Activated CD4-positive, alpha-beta T cell treated with anti-CD3 and anti-CD28 coated beads for 4 hours (primary cell): ENCODE results near the gene EPB41L3.
"Not testable (repeated sequence)": the region's sequence is repeated elsewhere in the genome, so short reads cannot be mapped to it uniquely, and the experiment has no call there.

Source experiments
- DNase-seq, 2 donors: peaks; one replicate each; pipeline ENCODE4 v3.0.0-alpha.2; 2020

The EPB41L3 gene

DNA sequence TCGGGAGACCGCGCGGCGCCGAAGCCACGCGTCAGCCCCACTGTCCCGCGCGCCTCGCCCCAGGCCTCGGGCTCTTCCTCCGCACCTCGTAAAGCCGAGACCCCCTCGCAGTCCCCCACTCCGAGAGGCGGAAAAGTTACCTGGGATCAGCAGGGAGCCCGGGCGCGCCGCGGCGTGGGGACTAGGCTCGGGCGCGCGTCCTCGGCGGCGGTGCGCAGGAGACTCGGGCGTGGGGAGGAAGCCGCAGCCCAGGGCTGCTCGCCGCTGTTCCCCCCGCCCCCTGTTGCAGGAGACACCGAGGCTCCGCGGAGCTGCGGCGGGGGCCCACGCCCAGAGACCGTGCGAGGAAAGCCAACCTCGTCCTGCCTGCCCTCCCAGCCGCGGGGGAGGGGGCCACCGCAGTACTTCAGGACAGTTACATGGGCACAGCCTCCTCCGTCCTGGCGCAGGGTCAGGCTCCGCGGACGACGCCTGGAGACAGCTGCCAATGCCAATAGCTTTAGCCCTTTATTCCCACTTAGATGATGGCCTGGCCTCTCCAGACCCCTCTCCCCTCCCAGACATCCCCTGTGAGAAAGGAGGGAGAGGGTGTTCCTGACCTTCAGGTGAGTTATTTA lies at the start of gene EPB41L3:
Gene EPB41L3, minus strand, starts transcription at position 225 of the 617 bp plus-strand sequence. CDS start 54,814 bp downstream, outside the sequence.
- DNase-seq = no peak

- DNase-seq = no peak
These were observed 44.7 kb upstream of the EPB41L3 start for GRCh38 chr18:5588529-5588928.

DNA sequence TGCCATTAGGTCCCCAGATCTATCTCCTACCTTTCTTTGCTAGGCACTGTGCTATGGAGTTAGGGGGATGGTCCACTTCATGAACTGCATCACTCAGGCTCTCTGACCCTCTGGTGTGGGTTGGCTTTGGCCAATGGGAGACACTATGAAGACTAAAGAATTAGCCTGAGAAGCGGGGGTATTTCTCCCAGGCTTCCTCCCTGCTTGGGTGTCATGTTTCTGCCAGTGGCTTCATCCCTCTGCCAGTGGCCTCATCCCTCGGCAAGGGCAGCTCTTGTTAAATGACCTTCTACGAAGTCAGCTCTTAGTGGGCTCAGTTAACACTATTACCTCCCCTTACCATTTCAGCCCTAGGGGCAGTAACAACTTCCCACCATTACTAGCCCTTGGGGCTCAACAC lies 41.9 kb upstream of the EPB41L3 start:
- no peak for DNase-seq

- DNase-seq = no peak
These were observed 41.1 kb upstream of the EPB41L3 start for GRCh38 chr18:5584746-5585417.

- no peak for DNase-seq
These were observed 39.3 kb upstream of the EPB41L3 start for GRCh38 chr18:5582849-5583681.

DNA sequence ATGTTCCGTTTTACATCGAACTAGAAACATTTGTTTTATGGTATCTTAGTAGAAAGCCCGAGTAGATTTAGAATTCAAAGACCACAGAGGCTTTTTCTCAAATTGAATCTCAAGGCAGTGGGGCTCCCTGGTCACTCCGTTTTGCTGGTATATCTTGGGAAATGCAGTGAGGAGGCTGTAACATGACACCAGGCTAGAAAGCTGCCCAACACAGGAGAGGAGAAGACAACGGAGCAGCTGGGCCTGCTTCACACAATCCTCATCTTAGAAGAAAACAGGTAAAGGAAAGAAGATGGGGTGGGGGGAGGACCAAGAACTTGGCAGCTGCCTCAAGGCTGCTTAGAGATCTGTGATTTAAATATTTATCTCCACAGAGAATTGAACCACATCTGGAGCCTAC lies 38.3 kb upstream of the EPB41L3 start:
- no peak for DNase-seq

DNA sequence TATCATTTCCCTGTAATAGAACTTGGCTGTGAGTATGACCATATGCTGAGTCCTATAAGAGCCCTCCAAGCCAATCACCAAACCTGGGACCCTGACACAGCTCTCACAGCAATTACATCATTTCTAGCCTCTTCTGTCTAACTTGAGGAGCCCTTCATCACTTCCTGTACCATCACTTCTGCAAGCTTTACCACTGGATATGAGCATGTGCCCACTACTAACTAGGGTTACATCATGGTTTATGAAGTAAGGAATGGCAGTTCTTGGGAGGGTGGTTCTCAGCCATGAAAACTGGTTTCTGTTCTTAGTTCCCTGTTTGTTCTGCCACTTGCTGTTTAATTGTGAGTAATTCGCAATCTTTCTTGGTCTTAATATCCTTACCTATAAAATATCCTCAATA lies 31.0 kb upstream of the EPB41L3 start:
- DNase-seq = no peak

DNA sequence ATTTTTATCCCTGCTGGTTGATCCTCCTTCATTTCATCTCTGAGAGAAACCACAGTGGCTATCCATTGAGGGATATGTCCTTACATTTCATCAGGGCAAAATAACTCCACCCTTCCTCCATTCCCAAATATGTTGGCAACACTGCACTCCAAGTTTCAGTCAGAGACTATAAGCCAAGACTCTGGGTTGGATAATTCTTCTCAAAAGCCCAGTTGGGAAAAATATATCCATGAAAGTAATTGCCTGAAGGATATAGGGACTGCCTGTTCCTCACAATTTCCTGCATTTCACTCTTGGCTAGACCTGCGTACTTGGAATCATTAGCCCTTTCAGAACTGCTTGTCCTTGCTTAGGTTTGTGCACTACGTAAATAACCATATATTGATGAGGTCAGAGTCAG lies 27.9 kb upstream of the EPB41L3 start:
- no peak for DNase-seq

GRCh38 chr18:5570613-5571012 lies 26.8 kb upstream of the EPB41L3 start:
- not testable (repeated sequence) for DNase-seq

- DNase-seq = no peak
These were observed 24.6 kb upstream of the EPB41L3 start for GRCh38 chr18:5568416-5568815.

GRCh38 chr18:5558851-5559250 lies 15.1 kb upstream of the EPB41L3 start:
- DNase-seq = no peak

DNA sequence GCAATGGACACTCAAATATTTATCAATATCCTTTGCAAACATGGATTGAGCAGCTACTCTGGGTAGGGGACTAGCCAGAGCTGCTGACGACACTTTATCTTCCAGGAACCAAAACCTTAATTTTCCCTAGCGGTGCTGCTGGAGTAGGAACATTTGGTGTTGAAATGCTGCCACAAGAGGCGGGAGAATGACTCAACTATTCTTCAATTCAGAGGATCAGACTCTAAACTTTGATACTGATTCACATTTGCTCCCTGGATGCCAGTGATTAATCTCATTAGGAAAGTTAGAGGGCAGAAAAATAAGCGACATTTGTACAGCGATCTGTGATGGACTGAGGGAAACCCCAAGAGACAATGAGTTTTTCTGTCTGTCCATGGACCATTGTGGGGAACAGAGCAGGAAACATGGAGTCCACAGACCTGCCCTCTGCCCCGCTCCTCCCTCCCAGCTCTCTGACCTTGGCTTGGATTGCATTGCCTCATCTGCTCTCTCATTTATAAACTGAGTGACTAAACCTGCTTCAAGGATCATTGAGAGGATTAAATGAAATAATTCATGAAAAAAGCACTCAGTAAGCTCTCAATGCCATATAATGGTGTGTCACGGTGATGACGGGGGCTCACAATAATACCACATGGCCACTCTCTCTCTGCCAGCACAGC lies 12.6 kb upstream of the EPB41L3 start:
- no peak for DNase-seq

DNA sequence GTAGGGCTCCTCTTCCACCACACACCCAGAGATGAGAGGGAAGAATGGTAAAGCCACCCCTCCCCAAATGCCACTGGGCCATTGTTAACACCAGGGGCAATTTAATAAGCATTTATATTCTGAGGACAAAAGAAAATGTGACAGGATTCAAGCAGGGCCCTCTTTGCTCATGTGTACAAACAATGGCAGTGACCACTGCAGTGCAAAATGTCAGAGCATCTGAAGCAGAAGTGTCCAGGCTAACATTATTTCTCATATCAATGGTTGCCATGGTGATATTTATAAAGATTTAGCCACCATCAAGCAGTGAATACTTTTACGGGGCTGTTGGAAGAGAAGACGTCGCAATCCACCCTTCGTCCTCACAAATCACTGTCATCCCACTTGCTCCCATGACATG lies 10.8 kb upstream of the EPB41L3 start:
- no peak for DNase-seq

DNA sequence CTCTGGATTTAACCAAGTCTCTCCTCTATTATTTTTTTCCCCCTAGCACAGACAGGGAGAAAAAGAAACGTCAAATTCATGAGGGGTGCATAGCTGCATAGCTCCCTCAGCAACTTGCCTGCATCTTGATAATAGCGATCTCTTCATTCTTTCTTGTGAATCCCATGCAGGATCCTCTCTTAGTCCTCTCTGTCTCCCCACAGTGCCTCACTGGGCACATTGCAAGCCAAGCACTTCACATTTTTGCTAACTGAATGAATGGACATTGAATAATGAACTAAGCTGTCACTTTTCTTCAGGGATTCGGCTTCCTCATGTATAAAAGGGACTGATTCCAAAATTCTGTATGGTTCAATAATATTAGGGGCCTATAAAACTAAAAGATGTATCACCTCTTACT lies 2.9 kb upstream of the EPB41L3 start:
- DNase-seq = no peak

DNA sequence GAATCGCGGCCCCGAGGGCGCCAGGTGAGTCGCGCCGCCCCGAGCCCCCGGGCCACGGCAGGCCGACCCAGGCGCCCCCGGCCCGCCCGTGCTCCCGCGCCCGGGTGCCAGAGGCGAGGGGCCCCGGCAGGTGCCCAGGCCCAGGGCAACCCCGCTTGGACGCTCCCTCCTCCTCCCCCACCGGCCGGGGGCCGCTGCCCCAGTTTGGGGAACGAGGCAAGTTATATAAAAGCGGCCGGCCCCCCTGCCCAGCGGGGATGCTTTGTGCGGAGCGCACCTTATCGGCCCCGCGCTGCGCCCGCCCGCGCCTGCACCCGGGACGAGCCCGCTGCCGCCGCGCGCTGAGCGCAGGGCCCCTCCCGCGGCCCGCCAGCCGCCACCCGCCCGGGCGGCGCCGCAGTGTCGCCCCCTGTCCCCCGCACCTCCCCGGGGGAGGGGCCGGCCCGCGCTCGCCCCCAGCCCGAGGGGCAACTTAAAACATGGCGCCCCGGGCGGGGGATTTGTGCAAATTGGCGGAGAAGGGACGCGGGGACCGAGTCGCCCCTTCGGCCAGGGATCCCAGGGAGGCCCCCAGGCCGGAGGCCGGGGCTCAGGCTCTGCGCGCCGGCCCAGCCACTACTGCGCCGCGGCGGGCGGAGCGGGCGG lies 639 bp downstream of the EPB41L3 start:
- DNase-seq = no peak

GRCh38 chr18:5542515-5543035 lies 1.2 kb downstream of the EPB41L3 start:
- no peak for DNase-seq

DNA sequence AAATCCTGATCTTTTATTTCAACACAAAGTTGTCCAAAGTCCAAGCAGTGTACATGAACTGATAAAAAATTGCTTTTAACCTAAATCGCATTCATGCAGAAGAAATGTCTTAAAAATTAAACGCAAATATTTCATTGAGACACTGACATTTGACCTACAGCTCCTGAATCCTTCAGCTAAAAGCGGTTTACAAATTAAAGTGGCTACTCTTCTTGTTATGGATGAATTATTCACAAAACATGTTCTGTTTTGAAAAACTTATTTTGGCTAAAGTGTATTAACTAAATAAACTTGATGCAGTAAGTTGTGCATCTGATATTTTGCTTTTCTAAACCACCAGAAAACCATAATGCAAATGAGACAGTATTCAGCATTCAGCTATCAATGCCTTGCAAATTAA lies 2.2 kb downstream of the EPB41L3 start:
- DNase-seq = no peak

- DNase-seq = no peak
These were observed 4.4 kb downstream of the EPB41L3 start for GRCh38 chr18:5539391-5539790.

DNA sequence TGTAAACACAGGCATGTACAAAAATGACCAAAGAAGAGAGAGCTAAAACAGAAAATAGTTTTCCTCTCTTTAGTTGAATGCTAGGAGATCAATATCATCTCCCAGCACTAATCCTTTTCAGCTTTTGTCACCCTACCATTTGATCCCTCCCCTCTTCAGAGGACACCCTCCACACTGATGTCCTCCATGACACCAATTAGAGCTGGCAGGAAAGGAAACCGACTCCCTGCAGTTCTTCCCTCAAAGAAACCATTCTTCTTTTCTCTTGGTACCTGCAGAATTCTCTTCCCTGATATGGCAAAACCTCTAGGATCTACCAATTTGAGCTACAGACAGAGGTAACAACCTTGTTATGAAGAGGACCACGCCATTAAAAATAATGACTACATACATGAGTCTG lies 5.3 kb downstream of the EPB41L3 start:
- no peak for DNase-seq

DNA sequence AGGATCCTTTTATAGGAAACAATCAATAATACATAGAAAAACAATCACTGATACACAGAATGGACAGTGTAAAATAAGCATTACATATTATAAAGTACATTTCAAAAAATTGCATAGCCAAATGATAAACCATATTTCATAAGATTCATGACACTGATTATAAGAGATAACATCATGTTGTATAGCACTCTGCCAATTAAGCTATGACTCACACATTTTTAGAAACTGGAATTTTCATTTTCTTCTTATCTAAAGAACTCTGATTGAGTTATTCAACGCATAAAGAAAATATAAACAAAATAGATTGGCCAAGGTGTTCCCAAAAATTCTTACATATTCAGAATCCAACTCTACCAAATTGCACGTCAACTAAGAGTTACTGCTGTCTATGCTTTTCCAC lies 5.9 kb downstream of the EPB41L3 start:
- DNase-seq = no peak

GRCh38 chr18:5534845-5535244 lies 9.0 kb downstream of the EPB41L3 start:
- DNase-seq = no peak

DNA sequence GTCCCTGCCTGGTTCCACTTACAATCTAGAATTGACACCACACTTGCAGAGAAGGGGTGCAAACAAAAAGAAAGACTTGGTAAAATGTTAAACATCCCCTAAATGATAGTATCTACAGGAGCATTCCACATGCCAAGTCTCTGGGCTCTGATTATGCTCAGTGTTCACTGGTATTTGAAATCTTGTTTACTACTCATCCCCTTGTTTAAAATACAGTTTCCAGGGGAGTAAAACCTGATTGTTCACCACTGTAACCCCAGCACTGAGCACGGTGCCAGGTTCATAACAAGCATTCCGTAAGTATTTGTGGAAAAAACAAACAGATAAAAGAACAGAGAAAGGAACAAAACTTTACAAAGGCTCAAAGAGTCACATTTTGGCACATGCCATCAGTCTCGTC lies 11.7 kb downstream of the EPB41L3 start:
- DNase-seq = no peak
